HG02759 (cell line): Measurements from ENCODE around the gene ETV5.
A peak's percentile ranks its signal among the peaks of the same experiment; 100 is the strongest.

ENCODE experiments used
- ATAC-seq: cut with Tn5 transposase; IDR thresholded peaks from one replicate; pipeline ENCODE4 v1.9.1; 2021; ENCODE audit warnings: mild to moderate bottlenecking, moderate library complexity; ENCODE audit not compliant: unreplicated experiment

The ETV5 gene

GRCh38 chr3:186070133-186070532 lies 38.8 kb downstream of the ETV5 start:
- ATAC-seq = no peak

- ATAC-seq = no peak
Observed at GRCh38 chr3:186069199-186069598, 39.7 kb downstream of the ETV5 start.

DNA sequence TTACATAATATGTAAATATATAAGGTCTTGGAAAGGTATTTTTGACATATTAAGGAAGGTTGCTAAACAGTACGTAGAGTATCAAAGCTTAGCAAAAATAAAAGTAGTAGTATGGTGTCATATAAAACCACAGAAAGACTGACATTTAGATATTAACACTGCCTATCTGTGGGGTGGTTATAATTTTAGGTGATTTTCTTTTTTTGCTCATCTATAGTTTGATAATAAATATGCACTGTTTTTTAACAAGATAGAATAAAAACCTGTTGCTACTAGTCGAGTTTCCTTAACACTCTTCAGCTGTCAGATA lies 40.7 kb downstream of the ETV5 start:
- no peak for ATAC-seq

DNA sequence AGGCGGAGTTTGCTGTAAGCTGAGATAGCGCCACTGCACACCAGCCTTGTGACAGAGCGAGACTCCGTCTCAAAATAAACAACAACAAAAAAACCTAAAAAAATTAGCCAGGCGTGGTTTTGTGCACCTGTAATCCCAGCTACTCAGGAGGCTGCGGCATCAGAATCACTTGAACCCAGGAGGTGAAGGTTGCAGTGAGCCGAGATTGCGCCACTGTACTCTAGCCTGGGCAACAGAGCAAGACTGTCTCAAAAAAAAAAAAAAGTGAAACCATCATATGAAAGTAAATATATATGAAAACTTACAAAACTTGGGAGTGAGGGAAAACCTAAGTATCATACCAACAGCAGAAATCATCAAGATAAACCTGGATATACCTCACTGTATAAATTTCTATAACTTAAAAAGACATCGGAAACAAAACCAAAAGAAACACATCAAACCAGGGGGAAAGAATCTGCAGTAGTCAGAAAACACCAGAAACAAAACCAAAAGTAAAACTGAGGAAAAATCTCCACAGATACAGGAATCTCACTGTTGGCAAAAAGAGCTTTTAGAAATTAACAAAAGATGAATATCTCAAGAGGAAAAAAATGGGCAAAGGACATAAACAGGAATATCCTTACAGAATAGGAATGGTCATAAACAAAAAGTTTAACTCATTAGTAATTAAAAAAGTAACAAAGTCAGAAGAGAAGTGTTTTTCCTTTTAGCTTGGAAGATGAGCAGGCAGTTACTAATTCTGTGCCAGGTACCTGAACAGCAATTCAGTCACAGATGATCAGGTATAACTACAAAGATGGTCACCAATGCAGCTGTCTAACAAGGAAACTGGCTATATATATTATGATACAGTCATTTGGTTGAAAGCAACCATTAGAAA lies 41.3 kb downstream of the ETV5 start:
- no peak for ATAC-seq

DNA sequence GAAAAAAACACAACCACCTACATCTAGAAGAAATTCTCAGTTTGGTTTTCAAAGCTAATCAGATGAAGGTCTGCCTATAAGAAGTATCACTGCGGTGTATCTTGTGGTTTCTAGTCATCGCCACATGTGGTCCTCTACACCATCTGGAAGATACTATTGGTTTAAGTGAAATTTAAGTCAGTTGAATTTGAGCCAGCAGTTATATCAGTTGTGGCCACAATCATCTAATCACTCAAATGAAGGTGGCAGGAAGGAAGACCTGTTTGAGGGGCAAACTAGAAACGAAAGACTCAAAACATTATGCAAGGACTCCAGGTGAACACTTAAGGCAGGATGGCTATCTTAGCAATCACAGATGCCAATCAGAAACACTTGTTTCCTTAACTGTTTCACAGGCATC lies 48.7 kb downstream of the ETV5 start:
- ATAC-seq = peak; percentile 82

GRCh38 chr3:186059192-186059591 lies 49.7 kb downstream of the ETV5 start:
- no peak for ATAC-seq

DNA sequence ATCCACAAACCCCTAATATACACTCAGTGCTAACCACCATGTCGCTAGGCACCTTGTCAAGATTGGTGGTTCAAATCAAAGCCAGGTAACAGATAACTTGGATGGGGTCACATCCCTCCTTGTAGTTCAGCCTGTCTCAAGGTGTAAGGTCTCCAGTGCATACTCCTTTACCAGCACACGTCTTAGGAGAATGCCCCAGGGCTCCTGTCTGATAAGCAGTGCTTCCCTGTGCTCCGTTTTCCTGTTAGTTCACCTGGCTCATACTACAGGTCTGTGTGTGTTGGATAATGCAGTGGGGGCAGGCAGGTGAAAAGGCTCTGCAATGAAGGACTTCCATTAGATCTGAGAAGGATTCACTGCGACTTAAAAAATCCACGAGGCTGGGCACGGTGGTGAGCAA lies 50.7 kb downstream of the ETV5 start:
- no peak for ATAC-seq

- no peak for ATAC-seq
Observed at GRCh38 chr3:186057594-186057993, 51.3 kb downstream of the ETV5 start.

- ATAC-seq = no peak
Observed at GRCh38 chr3:186054792-186055352, 54.0 kb downstream of the ETV5 start.

GRCh38 chr3:186053954-186054791 lies 54.7 kb downstream of the ETV5 start:
- no peak for ATAC-seq

GRCh38 chr3:186052096-186052840 lies 56.6 kb downstream of the ETV5 start:
- no peak for ATAC-seq

DNA sequence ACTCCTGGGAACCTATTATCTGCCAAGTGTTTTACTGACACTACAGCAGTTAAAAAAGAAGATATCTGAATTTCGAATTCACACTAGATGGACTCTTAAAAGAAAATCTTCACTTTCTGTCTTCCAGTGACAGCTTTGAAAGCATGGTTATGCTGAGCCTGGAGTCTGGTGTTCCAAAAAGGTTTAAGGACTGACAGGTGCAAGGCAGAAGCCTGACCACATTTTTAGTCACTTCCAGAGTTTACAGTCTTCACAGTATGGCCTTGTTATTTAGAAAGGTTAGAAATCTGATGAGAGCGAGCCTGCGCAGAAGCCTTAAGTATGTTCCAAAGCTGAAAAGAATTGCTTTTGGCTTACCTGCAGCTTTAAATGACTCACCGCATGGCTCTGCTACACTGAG lies 59.9 kb downstream of the ETV5 start:
- no peak for ATAC-seq

- no peak for ATAC-seq
Observed at GRCh38 chr3:186048119-186048518, 60.8 kb downstream of the ETV5 start.

DNA sequence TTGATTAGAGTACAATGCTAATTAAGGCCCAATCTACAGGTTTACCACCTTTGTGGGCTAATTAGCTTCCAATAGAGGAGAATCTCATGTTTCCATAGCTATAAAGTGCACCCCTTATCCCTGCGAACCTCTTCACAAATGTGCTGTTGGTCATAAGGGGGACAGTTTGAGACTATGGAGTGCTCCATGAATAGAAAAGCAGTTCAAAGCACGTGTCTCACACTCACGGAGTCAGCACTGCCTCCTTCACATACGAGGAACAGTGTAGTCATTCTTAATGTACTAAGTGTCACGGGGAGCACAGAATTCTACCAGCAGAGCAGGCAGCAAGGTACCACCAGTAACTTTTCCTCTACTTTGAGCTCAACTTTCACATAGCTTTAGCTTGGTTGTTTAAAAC lies 62.1 kb downstream of the ETV5 start:
- no peak for ATAC-seq

DNA sequence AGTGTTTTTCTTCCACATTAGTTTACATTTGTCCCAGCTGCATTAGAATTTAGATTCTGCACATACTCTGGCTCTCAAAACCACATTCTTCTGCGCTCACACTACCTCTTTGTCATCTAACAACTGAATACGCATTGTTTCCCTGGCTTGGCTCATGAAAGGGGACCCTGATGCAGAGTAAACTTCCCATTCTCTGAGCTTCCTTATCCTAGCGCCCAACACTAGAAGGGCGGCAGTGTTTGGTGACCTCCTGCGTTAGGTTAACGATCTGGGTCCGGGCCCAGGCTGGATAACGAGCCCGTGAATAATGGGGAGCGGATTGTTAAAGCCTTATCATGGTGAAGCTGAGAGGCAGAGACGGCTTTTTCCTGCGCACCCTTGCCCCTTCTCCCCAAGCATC lies 63.9 kb downstream of the ETV5 start:
- no peak for ATAC-seq

DNA sequence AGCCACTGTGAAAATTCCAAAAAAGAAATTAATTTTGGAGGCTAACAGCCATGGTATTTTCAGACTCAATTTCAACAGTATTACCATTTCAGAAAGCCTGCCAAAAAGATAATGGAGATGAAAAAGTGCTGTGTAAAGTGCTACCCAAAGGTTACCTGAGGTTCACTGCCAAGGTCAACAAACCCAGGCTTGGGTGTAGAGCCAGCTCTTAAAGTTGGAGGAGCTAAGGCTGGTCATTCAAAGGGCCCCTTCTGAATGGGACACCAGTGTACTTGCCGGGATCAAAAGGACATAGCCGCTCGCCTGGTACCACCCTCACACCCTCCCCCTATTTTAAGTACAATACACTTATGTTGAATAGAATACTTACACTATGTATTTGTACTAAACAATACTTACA lies 64.5 kb downstream of the ETV5 start:
- ATAC-seq = no peak

DNA sequence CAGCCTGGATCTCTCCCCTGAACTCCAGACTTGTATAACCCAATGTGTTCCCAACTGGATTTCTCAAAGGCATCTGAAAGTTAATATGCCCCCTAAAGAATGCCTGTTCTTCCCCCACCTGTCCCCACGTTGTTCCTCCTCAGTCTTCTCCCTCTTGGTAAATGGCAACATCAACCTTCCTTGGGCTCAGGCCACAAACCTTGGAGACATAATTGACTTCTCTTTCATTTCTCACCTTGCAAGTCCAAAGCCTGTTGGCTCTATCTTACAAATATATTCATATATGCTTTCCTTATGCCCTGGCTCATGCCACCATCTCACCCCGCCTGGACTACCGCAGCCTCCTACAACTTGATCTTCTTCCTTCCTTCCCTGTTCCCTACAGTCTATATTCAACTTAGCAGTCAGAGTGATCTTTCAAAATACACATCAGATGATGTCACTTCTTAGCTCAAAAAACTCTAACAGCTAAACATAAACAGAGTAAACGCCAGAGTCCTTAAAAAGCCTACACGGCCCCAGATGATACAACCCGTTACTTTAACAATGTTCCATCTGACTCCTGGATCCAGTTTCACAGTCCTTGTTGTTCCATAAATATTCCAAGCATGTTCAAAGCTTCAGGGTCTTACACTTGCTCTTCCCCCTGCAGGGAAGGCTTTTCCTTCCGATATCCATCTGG lies 66.2 kb downstream of the ETV5 start:
- ATAC-seq = no peak

- ATAC-seq = no peak
Observed at GRCh38 chr3:186042036-186042435, 66.9 kb downstream of the ETV5 start.

DNA sequence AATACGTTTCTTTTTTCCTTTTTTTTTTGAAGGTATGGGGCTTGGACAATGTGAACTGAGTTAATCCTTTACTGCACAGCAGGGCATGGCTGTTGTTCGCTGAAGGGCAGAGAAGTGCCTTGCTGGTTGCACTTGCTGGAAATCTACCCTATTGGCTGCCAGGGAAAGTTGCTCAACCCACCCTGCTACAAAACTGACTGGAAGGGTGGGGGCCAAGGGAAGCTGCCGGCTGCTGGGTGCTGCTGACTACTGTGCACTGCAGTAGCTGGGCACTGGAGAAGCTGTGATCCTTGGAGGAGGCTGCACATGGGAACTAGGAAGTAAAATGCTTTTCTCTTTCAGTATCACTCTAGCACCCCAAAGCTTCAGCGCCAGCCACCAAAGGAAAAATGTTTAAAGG lies 70.5 kb downstream of the ETV5 start:
- no peak for ATAC-seq

- ATAC-seq = no peak
Observed at GRCh38 chr3:186035277-186035676, 73.6 kb downstream of the ETV5 start.

DNA sequence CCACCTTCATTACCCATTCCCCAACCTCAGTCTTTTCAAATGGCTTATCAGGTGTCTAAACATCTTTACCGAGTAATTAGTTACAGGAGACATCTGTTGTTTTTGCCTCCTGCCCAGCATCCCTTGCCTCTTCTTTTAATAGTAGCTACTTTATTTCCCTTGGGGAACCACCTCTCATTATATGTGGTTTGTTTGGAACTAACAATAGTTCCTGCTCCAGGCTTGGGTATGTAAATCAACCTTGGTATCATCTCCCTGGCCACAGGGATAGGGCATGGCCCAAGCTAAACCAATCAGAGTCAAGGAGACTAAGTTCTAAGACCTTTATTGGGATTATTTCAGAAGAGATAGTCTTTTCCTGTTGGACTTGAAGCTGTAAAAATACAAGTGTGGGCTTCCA lies 76.6 kb downstream of the ETV5 start:
- no peak for ATAC-seq
